K562 (cell line): ENCODE results near the gene SMIM41. TPM values are rescaled to one million over a fixed set of nuclear protein-coding genes. Genes with fewer than 3 reads are reported as not detected.
A peak's percentile ranks its signal among the peaks of the same experiment; 100 is the strongest.

Source experiments
- ATAC-seq: fragments of 200-7000 bp; cut with Tn5 transposase; 3 replicates; pipeline ENCODE4 v1.9.1; 2020; ENCODE audit warnings: moderate library complexity
- BruUV-seq: library from RNA; stranded (reverse); fragments of 400-500 nt; replicated peaks from 2 replicates; lab custom pipeline; 2021; lab: Mats Ljungman, UMichigan
- CTCF ChIA-PET: fragments of 300-600 bp; formaldehyde crosslinking; extraction: SDS; loops from one replicate; lab custom pipeline; 2021; ENCODE audit warnings: low intra/inter-chr PET ratio; lab: Yijun Ruan, JAX
- POLR2A ChIA-PET: fragments of 300-600, 350-650 bp; sonication (Branson Sonifier 250); formaldehyde crosslinking; extraction: SDS; loops from one replicate; lab custom pipeline; 2021; ENCODE audit warnings: antibody characterized with exemption, inconsistent platforms; lab: Yijun Ruan, JAX
- DNase-seq, 4 experiments: peaks; one replicate each; pipeline versions ENCODE4 v3.0.0 to v3.0.0-alpha.2; 2011 to 2018; ENCODE audit warnings: low spot score in 3 of 4, mixed read lengths in 3 of 4; ENCODE audit errors: extremely low read depth in 1 of 4
- FAIRE-seq: peaks from 2 replicates; lab custom pipeline; 2011; peaks lifted over from hg19 to GRCh38; lab: Jason Lieb, UNC
- H2AFZ ChIP-seq: 2 replicates; pipeline ENCODE4 v1.6.0; 2011; ENCODE audit warnings: low read depth, low read length, control low read depth, inconsistent platforms
- H3K27ac ChIP-seq: fragments of 200-600 bp; 3 replicates; pipeline ENCODE4 v1.8.0; 2011; ENCODE audit warnings: low read depth, mild to moderate bottlenecking, control low read depth, inconsistent platforms, low read length, moderate library complexity, mixed read lengths; ENCODE audit errors: extremely low read depth
- H3K27me3 ChIP-seq, 2 experiments: fragments of 300-600 bp in 1 of 2; 2 replicates in 1 of 2; 3 replicates in 1 of 2; pipeline versions ENCODE4 v1.6.0 to v1.8.0; 2011; ENCODE audit warnings: inconsistent platforms in 2 of 2, low read length in 2 of 2, mild to moderate bottlenecking in 1 of 2, mixed read lengths in 1 of 2, moderate library complexity in 1 of 2; ENCODE audit not compliant: control insufficient read depth in 2 of 2, insufficient read depth in 2 of 2
- H3K36me3 ChIP-seq: fragments of 300-600 bp; 3 replicates; pipeline ENCODE4 v1.8.0; 2011; ENCODE audit warnings: mild to moderate bottlenecking, low read length, inconsistent platforms; ENCODE audit not compliant: control insufficient read depth, insufficient read depth
- H3K4me1 ChIP-seq, 2 experiments: fragments of 200-600 bp in 1 of 2; replicated peaks in 1 of 2; 2 replicates in 1 of 2; 3 replicates in 1 of 2; pipeline versions ENCODE4 v1.5.1 to v1.8.0; 2011; ENCODE audit warnings: inconsistent platforms in 2 of 2, low read length in 2 of 2, mild to moderate bottlenecking in 1 of 2, mixed read lengths in 1 of 2, moderate library complexity in 1 of 2; ENCODE audit not compliant: control insufficient read depth in 2 of 2, insufficient read depth in 2 of 2
- H3K4me2 ChIP-seq: 2 replicates; pipeline ENCODE4 v1.6.1; 2011; ENCODE audit warnings: low read length, control low read depth, inconsistent platforms, mixed read lengths; ENCODE audit not compliant: insufficient read depth
- H3K4me3 ChIP-seq: fragments of 200-600 bp; sonication (generic), shearing (Covaris generic); 2 replicates; pipeline ENCODE4 v1.5.1; 2016; ENCODE audit warnings: control low read depth, inconsistent platforms
- H3K79me2 ChIP-seq: fragments of 200-600 bp; 3 replicates; pipeline ENCODE4 v1.8.0; 2011; ENCODE audit warnings: low read length, inconsistent platforms; ENCODE audit not compliant: control insufficient read depth, insufficient read depth
- H3K9ac ChIP-seq, 2 experiments: 2 replicates each; pipeline versions ENCODE4 v1.6.0 to v1.6.1; 2011; ENCODE audit warnings: low read depth in 2 of 2, low read length in 2 of 2, control low read depth in 1 of 2, inconsistent platforms in 1 of 2, mild to moderate bottlenecking in 1 of 2, mixed read lengths in 1 of 2; ENCODE audit not compliant: insufficient read depth in 1 of 2
- H3K9me1 ChIP-seq: one replicate; pipeline ENCODE4 v1.6.0; 2011; ENCODE audit warnings: inconsistent platforms, mild to moderate bottlenecking, low read length, moderate library complexity; ENCODE audit not compliant: control insufficient read depth, insufficient read depth
- H3K9me3 ChIP-seq: replicated peaks from 2 replicates; pipeline ENCODE4 v1.5.1; 2011; ENCODE audit warnings: low read depth, low read length, inconsistent platforms; ENCODE audit not compliant: control insufficient read depth, insufficient read depth
- H4K20me1 ChIP-seq: replicated peaks from 2 replicates; pipeline ENCODE4 v1.6.1; 2011; ENCODE audit warnings: low read length, inconsistent platforms, mixed read lengths; ENCODE audit not compliant: control insufficient read depth, insufficient read depth
- HOXB6 ChIP-seq: fragments of 250-450 bp; sonication (Bioruptor Pico); IDR thresholded peaks from 2 replicates; pipeline ENCODE4 v1.5.1; 2022; ENCODE audit warnings: mild to moderate bottlenecking, borderline replicate concordance
- ZNF586 ChIP-seq: fragments of 450-650 bp; formaldehyde crosslinking; conservative IDR thresholded peaks from 2 replicates; pipeline ENCODE4 v1.4.0; 2020; ENCODE audit warnings: mild to moderate bottlenecking, moderate library complexity
- WGBS: fragments of 100-300 bp; shearing (Covaris generic); methylation state at CpG from one replicate; pipeline ENCODE4 v1.1.6; 2016; ENCODE audit warnings: low coverage, mixed read lengths; ENCODE audit not compliant: insufficient coverage; ENCODE audit errors: missing lambda C conversion rate; 5-methylcytosine and 5-hydroxymethylcytosine counted together
- in situ Hi-C: fragments of 300-500 bp; cut with MboI; formaldehyde crosslinking; loops from 4 replicates; pipeline ENCODE4 v1.15.0; 2018; ENCODE audit warnings: inconsistent platforms, mixed read lengths
- intact Hi-C: fragments of 100-400 bp; cut with micrococcal nuclease; formaldehyde crosslinking; loops from 2 replicates; pipeline ENCODE4 v1.14.2; 2022
- polyA plus RNA-seq, 8 experiments: library from polyadenylated mRNA; depleted of rRNA in 4 of 8; stranded (reverse) in 5 of 8; unstranded in 3 of 8; fragments of >200 nt; fragmentation: Nextera tagmentation in 2 of 8; fragmentation: Illumina TruSeq in 1 of 8; extraction: Ambion mirVana in 2 of 8; extraction: Trizol in 1 of 8; gene quantifications; 2 replicates each; pipeline versions ENCODE4 v1.2.1 to v1.2.3, GENCODE V29; 2011 to 2014; ENCODE audit warnings: inconsistent platforms in 1 of 8, missing spikeins in 1 of 8
- total RNA-seq, 7 experiments: library from RNA; depleted of rRNA in 6 of 7; stranded (reverse); fragments of >200 nt in 6 of 7; fragmentation: Illumina TruSeq in 2 of 7; extraction: Trizol in 2 of 7; gene quantifications; 2 replicates each; pipeline versions ENCODE4 v1.2.1 to v1.2.3, GENCODE V29; 2011 to 2021; ENCODE audit warnings: low replicate concordance in 1 of 7
- TF ChIP-seq, protein P1 (sequence below), 2 experiments: fragments of 450-650 bp in 1 of 2; sonication (generic) in 1 of 2; formaldehyde crosslinking in 1 of 2; IDR thresholded peaks in 1 of 2; conservative IDR thresholded peaks in 1 of 2; 2 replicates each; pipeline versions ENCODE4 v1.6.1 to v1.8.1; 2016 to 2023; ENCODE audit warnings: mild to moderate bottlenecking in 2 of 2, moderate library complexity in 2 of 2, inconsistent platforms in 1 of 2, missing genetic modification reagents in 1 of 2
- TF ChIP-seq, protein P2 (sequence below), 3 experiments: IDR thresholded peaks in 2 of 3; conservative IDR thresholded peaks in 1 of 3; 2 replicates each; pipeline ENCODE4 v1.5.1; 2011 to 2012; ENCODE audit warnings: low read length in 3 of 3, mild to moderate bottlenecking in 3 of 3, control low read depth in 2 of 3, improper control_type of control experiment in 1 of 3, inconsistent platforms in 1 of 3, low read depth in 1 of 3, mixed read lengths in 1 of 3, moderate library complexity in 1 of 3; ENCODE audit not compliant: insufficient read depth in 2 of 3
- TF ChIP-seq, protein P3 (sequence below): fragments of 450-650 bp; formaldehyde crosslinking; IDR thresholded peaks from 2 replicates; pipeline ENCODE4 v1.4.0; 2020; ENCODE audit warnings: mild to moderate bottlenecking, moderate library complexity

SMIM41 gene
- total and polyA plus RNA-seq, 9 of the 15 experiments (the other 6 are each of a cell fraction or from before 2014, with no cell fraction given) = not detected

DNA sequence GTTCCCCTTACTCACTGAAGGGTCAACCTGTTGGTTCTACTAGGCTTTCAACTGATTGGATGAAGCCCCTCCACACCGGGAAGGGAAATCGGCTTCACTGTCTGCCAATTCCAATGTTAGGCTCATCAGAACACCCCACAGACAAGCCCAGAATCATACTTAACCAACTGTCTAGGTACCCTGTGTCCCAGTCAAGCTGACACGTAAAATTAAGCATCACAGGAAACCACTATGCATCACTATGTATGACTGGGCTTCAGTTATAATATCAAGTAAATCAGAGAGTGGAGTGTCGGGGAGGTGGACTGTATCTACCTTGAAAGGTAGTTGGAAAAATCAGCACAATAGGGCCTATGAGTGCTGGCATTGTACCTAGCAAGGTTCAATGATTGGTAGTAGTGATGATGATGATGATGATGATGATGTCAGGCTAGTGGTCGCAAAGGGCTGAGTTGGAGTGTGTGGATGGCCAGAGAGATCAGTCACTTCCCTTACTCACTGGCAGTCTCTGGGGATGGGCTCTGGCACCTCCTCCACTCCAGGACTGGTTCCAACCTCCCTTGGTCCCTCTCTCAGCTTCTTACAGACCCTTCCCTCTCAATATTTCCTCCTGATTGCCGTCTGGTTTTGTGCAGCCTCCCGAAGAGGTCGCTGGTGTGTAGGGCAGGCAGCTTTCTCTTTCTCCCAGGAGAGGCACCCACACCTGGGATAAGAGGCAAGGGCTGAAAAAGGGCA lies 13.0 kb upstream of the SMIM41 start:
- no peak overlapping the region for H3K9ac ChIP-seq
- intact Hi-C loops = no loop called here
- peaks cover 17 to 40% of the 10 kb centered on the region in 2 experiments; a peak in 4 of 5 replicates for H3K4me1 ChIP-seq
- no peak for TF ChIP-seq HOXB6 (CRISPR knock-in tag)
- TF ChIP-seq, protein P1, sequence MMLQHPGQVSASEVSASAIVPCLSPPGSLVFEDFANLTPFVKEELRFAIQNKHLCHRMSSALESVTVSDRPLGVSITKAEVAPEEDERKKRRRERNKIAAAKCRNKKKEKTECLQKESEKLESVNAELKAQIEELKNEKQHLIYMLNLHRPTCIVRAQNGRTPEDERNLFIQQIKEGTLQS (IDR thresholded peaks at IDR 0.05) = peak; percentile 24; the same call in 1 of the 2 replicates
- TF ChIP-seq, protein P1 (CRISPR knock-in tag; conservative IDR thresholded peaks at IDR 0.05) = no peak
- TF ChIP-seq, protein P2, sequence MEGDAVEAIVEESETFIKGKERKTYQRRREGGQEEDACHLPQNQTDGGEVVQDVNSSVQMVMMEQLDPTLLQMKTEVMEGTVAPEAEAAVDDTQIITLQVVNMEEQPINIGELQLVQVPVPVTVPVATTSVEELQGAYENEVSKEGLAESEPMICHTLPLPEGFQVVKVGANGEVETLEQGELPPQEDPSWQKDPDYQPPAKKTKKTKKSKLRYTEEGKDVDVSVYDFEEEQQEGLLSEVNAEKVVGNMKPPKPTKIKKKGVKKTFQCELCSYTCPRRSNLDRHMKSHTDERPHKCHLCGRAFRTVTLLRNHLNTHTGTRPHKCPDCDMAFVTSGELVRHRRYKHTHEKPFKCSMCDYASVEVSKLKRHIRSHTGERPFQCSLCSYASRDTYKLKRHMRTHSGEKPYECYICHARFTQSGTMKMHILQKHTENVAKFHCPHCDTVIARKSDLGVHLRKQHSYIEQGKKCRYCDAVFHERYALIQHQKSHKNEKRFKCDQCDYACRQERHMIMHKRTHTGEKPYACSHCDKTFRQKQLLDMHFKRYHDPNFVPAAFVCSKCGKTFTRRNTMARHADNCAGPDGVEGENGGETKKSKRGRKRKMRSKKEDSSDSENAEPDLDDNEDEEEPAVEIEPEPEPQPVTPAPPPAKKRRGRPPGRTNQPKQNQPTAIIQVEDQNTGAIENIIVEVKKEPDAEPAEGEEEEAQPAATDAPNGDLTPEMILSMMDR (IDR thresholded peaks at IDR 0.05 in 2 of 3, conservative IDR thresholded peaks at IDR 0.05 in 1 of 3; ENCODE audit: insufficient read depth in 2 of 3, low read depth in 1 of 3, low read length in 3 of 3) = peak in 1 of 3 experiments; percentile 18; a peak in 2 of 6 replicates
- no peak for TF ChIP-seq ZNF586
- TF ChIP-seq, protein P3, sequence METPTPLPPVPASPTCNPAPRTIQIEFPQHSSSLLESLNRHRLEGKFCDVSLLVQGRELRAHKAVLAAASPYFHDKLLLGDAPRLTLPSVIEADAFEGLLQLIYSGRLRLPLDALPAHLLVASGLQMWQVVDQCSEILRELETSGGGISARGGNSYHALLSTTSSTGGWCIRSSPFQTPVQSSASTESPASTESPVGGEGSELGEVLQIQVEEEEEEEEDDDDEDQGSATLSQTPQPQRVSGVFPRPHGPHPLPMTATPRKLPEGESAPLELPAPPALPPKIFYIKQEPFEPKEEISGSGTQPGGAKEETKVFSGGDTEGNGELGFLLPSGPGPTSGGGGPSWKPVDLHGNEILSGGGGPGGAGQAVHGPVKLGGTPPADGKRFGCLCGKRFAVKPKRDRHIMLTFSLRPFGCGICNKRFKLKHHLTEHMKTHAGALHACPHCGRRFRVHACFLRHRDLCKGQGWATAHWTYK (CRISPR knock-in tag) = no peak
- H3K79me2 ChIP-seq = peaks cover 17% of the 10 kb centered on the region
- H3K4me2 ChIP-seq = no peak overlapping the region
- no peak overlapping the region for H3K27ac ChIP-seq
- ChIA-PET POLR2A (interaction anchor here (0.6 to 5.6 kb wide), 2 partner anchors 15 to 16 kb away, joined by 3 to 23 read pairs; partner anchors contain the start of gene NR4A1), CTCF (interaction anchor here (0.9 to 1.2 kb wide), 2 partner anchors 17 to 41 kb away, joined by 3 to 4 read pairs; no protein-coding TSS in a partner anchor)
- H3K36me3 ChIP-seq = 0 out of 3 replicates have a peak, but pooled peaks cover 2% of the 10 kb centered on the region
- WGBS = 7% methylated on average over 8 of the region's 8 CpGs
- no peaks in the 10 kb centered on the region for H3K9me3 ChIP-seq
- H4K20me1 ChIP-seq = peaks cover 4% of the 10 kb centered on the region; the same call in 1 of the 2 replicates
- no TSS peak for BruUV-seq
- no peak for ATAC-seq
- in situ Hi-C loops = no loop called here
- peaks cover 0 to 4% of the 10 kb centered on the region in 2 experiments; a peak in 2 of 5 replicates for H3K27me3 ChIP-seq
- H3K4me3 ChIP-seq = no peak overlapping the region
- H3K9me1 ChIP-seq = no peaks in the 10 kb centered on the region
- no peak overlapping the region for H2AFZ ChIP-seq
- no peak for DNase-seq
- no peak for FAIRE-seq
